GM23248 (cell line): ENCODE results near the gene MYH7. TPM values are rescaled to one million over a fixed set of nuclear protein-coding genes. Genes with fewer than 3 reads are reported as not detected.

Experiments
- DNase-seq: peaks from one replicate; pipeline ENCODE4 v3.0.0-alpha.2; 2015
- H2AFZ ChIP-seq: fragments of 200-600 bp; sonication (generic); 2 replicates; pipeline ENCODE4 v1.6.1; 2016; ENCODE audit warnings: antibody characterized with exemption
- H3F3A ChIP-seq: fragments of 200-600 bp; sonication (generic); 2 replicates; pipeline ENCODE4 v1.6.1; 2016; ENCODE audit warnings: mild to moderate bottlenecking, antibody characterized with exemption, mixed run types; ENCODE audit not compliant: insufficient read depth
- H3K27ac ChIP-seq: fragments of 200-600 bp; sonication (generic); 2 replicates; pipeline ENCODE4 v1.5.1; 2016; ENCODE audit warnings: mild to moderate bottlenecking
- H3K27me3 ChIP-seq: fragments of 200-600 bp; sonication (generic); replicated peaks from 2 replicates; pipeline ENCODE4 v1.6.1; 2016; ENCODE audit warnings: mild to moderate bottlenecking; ENCODE audit not compliant: insufficient read depth
- H3K36me3 ChIP-seq: fragments of 200-600 bp; sonication (generic); 2 replicates; pipeline ENCODE4 v1.6.1; 2016; ENCODE audit warnings: low read depth, mild to moderate bottlenecking
- H3K4me1 ChIP-seq: fragments of 200-600 bp; sonication (generic); 2 replicates; pipeline ENCODE4 v1.6.1; 2016; ENCODE audit warnings: mild to moderate bottlenecking; ENCODE audit not compliant: insufficient read depth
- H3K4me2 ChIP-seq: fragments of 200-600 bp; sonication (generic); one replicate; pipeline ENCODE4 v1.6.1; 2016; ENCODE audit warnings: mild to moderate bottlenecking; ENCODE audit not compliant: unreplicated experiment
- H3K4me3 ChIP-seq: fragments of 200-600 bp; sonication (generic); 2 replicates; pipeline ENCODE4 v1.5.1; 2016; ENCODE audit warnings: mild to moderate bottlenecking
- H3K79me2 ChIP-seq: fragments of 200-600 bp; sonication (generic); 2 replicates; pipeline ENCODE4 v1.6.1; 2016; ENCODE audit warnings: mild to moderate bottlenecking; ENCODE audit not compliant: insufficient read depth
- H3K9ac ChIP-seq: fragments of 200-600 bp; sonication (generic); 2 replicates; pipeline ENCODE4 v1.6.1; 2016; ENCODE audit warnings: mild to moderate bottlenecking
- H3K9me2 ChIP-seq: fragments of 200-600 bp; sonication (generic); 2 replicates; pipeline ENCODE4 v1.6.1; 2016; ENCODE audit warnings: mixed run types, mild to moderate bottlenecking, moderate library complexity; ENCODE audit not compliant: insufficient read depth
- H3K9me3 ChIP-seq: fragments of 200-600 bp; sonication (generic); one replicate; pipeline ENCODE4 v1.6.1; 2017; ENCODE audit warnings: low read depth
- H4K20me1 ChIP-seq: fragments of 200-600 bp; sonication (generic); 2 replicates; pipeline ENCODE4 v1.6.0; 2016; ENCODE audit not compliant: insufficient read depth
- EZH2 ChIP-seq: fragments of 200-600 bp; sonication (generic); IDR thresholded peaks from 2 replicates; pipeline ENCODE4 v1.6.1; 2018; ENCODE audit warnings: antibody characterized with exemption, mild to moderate bottlenecking; ENCODE audit not compliant: insufficient read depth, poor library complexity, severe bottlenecking
- EZH2phosphoT487 ChIP-seq: fragments of 200-600 bp; sonication (generic); IDR thresholded peaks from 2 replicates; pipeline ENCODE4 v1.6.1; 2018; ENCODE audit warnings: antibody characterized with exemption, moderate library complexity, mild to moderate bottlenecking, low read depth; ENCODE audit not compliant: insufficient read depth
- WGBS, 2 experiments: methylation state at CpG; one replicate each; pipeline ENCODE4 v1.1.6; 2015 to 2017; ENCODE audit warnings: low lambda C conversion rate in 2 of 2, low coverage in 1 of 2; ENCODE audit errors: missing lambda C conversion rate in 2 of 2; 5-methylcytosine and 5-hydroxymethylcytosine counted together
- in situ Hi-C: fragments of 300-500 bp; cut with MboI; formaldehyde crosslinking; loops from 2 replicates; pipeline ENCODE4 v1.15.0; 2020
- polyA plus RNA-seq: library from polyadenylated mRNA; unstranded; fragments of >200 nt; fragmentation: Nextera tagmentation; extraction: Ambion mirVana; gene quantifications from 2 replicates; pipeline ENCODE4 v1.2.1, GENCODE V29; 2016
- total RNA-seq: library from RNA; depleted of rRNA; stranded (reverse); fragments of >200 nt; shearing (Covaris generic); gene quantifications from 2 replicates; pipeline ENCODE4 v1.2.3, GENCODE V29; 2014

The MYH7 gene
- total and polyA plus RNA-seq, 2 experiments from 2014 or later = not detected

DNA sequence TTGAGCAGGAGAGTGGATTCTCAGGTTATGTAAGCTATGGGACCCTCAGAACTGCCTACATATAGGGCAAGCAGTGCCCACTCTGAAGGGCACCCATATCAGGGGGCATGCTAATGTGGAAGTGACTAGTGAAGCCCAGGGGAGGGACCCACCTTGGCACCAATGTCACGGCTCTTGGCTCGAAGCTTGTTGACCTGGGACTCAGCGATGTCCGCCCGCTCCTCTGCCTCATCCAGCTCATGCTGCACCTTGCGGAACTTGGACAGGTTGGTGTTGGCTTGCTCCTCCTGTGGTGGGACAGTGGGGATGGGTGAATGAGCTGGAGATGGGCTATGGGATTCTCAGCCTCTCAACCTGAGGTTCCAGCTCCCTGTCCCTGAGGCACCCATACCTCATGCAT is 53.2 kb downstream of the MYH7 start:
- no peaks in the 10 kb centered on the region for H3K9me2 ChIP-seq
- H3K9ac ChIP-seq = no peak overlapping the region
- H3K4me2 ChIP-seq = no peak overlapping the region
- no peak for DNase-seq
- no peaks in the 10 kb centered on the region for H3K36me3 ChIP-seq
- no peak overlapping the region for H3K27ac ChIP-seq
- H3K4me3 ChIP-seq = no peak overlapping the region
- H4K20me1 ChIP-seq = no peaks in the 10 kb centered on the region
- no peak overlapping the region for H2AFZ ChIP-seq
- no peaks in the 10 kb centered on the region for H3K79me2 ChIP-seq
- no peaks in the 10 kb centered on the region for H3K9me3 ChIP-seq
- TF ChIP-seq EZH2 = no peak
- TF ChIP-seq EZH2phosphoT487 = no peak
- in situ Hi-C loops = no loop called here
- no peaks in the 10 kb centered on the region for H3F3A ChIP-seq
- H3K27me3 ChIP-seq = peaks cover 25% of the 10 kb centered on the region
- no peaks in the 10 kb centered on the region for H3K4me1 ChIP-seq
- 63 to 82% methylated on average over 6 of the region's 6 CpGs for WGBS, 2 experiments

DNA sequence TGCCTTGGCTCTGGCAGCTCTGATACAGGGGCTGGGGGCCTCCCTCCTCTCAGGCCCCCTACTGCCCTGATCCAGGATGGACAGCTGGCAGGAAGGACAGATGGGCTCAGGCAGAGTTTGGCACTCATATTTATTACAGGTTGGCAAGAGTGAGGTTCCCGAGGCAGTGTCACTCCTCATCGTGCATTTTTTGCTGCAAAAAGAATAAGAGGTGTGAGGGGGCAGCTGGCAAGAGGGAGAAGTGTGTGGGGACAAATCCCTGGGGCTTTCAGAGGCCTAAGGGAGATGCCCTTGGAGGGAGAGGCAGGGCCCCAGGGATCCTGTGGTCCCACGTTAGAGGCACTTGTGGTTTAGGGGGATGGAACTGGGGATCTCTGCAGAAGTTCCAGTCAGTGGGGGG is 53.6 kb downstream of the MYH7 start:
- 41 to 43% methylated on average over 3 of the region's 3 CpGs for WGBS, 2 experiments
- peaks cover 22% of the 10 kb centered on the region; the same call in 1 of the 2 replicates for H3K27me3 ChIP-seq
- in situ Hi-C loops = no loop called here

DNA sequence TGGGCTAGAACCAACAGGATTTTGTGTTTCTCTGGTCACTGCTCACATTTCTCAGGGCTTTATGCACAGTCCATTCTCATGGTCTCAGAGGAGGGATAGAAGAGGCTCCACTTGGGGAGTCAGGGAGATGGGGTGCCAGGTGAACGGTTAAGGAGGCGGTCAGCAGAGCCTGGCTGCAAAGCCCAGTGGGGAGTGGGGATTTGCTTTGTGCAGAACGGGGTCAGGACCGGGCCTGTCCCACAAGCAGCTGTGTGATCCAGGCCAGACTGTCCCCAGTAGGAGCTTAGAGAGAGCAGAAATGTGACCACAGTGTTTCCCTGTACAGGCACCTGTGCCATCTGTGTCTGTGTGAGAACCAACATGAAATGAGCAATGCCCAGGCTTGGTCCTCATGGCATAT is 54.5 kb downstream of the MYH7 start:
- no peaks in the 10 kb centered on the region for H3K4me1 ChIP-seq
- H3K4me2 ChIP-seq = no peak overlapping the region
- no peaks in the 10 kb centered on the region for H3K36me3 ChIP-seq
- no peak overlapping the region for H3K27ac ChIP-seq
- H3K79me2 ChIP-seq = no peaks in the 10 kb centered on the region
- no peak overlapping the region for H2AFZ ChIP-seq
- no peaks in the 10 kb centered on the region for H4K20me1 ChIP-seq
- peaks cover 21% of the 10 kb centered on the region; the same call in 1 of the 2 replicates for H3K27me3 ChIP-seq
- no peak for DNase-seq
- 49% methylated on average over 4 of the region's 4 CpGs for WGBS, 2 experiments
- no peaks in the 10 kb centered on the region for H3F3A ChIP-seq
- H3K9me3 ChIP-seq = no peaks in the 10 kb centered on the region
- no peak overlapping the region for H3K9ac ChIP-seq
- TF ChIP-seq EZH2phosphoT487 = no peak
- TF ChIP-seq EZH2 = no peak
- no peaks in the 10 kb centered on the region for H3K9me2 ChIP-seq
- H3K4me3 ChIP-seq = no peak overlapping the region
- in situ Hi-C loops = no loop called here

More for the DNA sequence above, 53.6 kb downstream of the MYH7 start:
- no peaks in the 10 kb centered on the region for H3F3A ChIP-seq
- H3K4me3 ChIP-seq = no peak overlapping the region
- DNase-seq = no peak
- no peak for TF ChIP-seq EZH2phosphoT487
- no peak overlapping the region for H3K4me2 ChIP-seq
- no peaks in the 10 kb centered on the region for H3K9me2 ChIP-seq
- H2AFZ ChIP-seq = no peak overlapping the region
- no peak overlapping the region for H3K27ac ChIP-seq
- H3K79me2 ChIP-seq = no peaks in the 10 kb centered on the region
- H3K9ac ChIP-seq = no peak overlapping the region
- H4K20me1 ChIP-seq = no peaks in the 10 kb centered on the region
- no peaks in the 10 kb centered on the region for H3K9me3 ChIP-seq
- no peaks in the 10 kb centered on the region for H3K36me3 ChIP-seq
- H3K4me1 ChIP-seq = no peaks in the 10 kb centered on the region

DNA sequence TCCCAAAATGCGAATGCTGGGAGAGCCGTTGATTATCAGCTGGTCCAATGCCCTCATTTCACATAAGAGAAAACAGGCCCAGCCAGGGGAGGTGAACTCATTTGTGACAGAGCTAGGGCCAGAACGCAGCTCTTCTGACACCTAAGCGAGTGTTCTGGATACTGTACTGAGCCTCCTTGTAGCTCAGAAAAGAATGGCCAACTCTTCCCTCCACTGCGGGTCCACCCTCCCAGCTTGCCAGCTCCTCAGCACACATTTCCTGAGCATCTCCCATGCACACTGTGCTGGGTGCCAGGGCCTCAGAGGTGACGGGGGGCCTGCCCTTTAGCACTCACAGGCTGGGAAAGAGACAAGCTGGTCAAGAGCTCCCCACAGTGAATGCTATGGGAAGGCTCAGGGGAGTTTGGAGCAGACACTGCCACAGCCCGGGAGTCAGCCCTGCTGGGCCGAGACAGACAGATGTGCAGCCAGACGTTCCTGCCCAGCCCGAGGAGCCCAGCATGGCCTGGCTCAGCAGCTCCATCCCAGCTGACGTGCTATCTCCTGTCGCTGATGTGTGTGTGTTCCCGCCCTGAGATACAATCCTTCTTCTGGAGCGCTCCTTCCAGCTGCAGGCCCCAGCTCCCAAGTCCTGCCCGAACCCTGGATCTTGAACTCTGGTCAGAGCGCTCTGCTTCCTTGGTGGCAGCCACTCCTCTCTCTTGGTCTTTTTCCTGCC is 55.1 kb downstream of the MYH7 start:
- Histone ChIP-seq H3K4me1 (no peaks in the 10 kb centered on the region), H3K4me3 (no peak overlapping the region), H4K20me1 (no peaks in the 10 kb centered on the region), H3K9me3 (no peaks in the 10 kb centered on the region), H3K36me3 (no peaks in the 10 kb centered on the region), H3F3A (no peaks in the 10 kb centered on the region), H3K9me2 (no peaks in the 10 kb centered on the region), H3K27ac (no peak overlapping the region), H2AFZ (no peak overlapping the region), H3K79me2 (no peaks in the 10 kb centered on the region), H3K9ac (no peak overlapping the region), H3K4me2 (no peak overlapping the region), H3K27me3 (peaks cover 15% of the 10 kb centered on the region; the same call in 1 of the 2 replicates)
- in situ Hi-C loops = no loop called here
- WGBS, 2 experiments = 10 to 12% methylated on average over 16 of the region's 16 CpGs
- no peak for DNase-seq
- TF ChIP-seq EZH2 = no peak
- TF ChIP-seq EZH2phosphoT487 = no peak
